GM12864 (cell line): ENCODE results near the gene PTDSS2.
"Not testable (repeated sequence)": the region's sequence is repeated elsewhere in the genome, so short reads cannot be mapped to it uniquely, and the experiment has no call there.

Experiments
- DNase-seq: peaks from one replicate; pipeline ENCODE4 v3.0.0-alpha.2; 2011; ENCODE audit warnings: low read depth
- H3K4me3 ChIP-seq: 2 replicates; pipeline ENCODE4 v1.5.1; 2011; ENCODE audit warnings: mild to moderate bottlenecking, low read depth, low read length, control low read depth
- TF ChIP-seq, protein P1 (sequence below): IDR thresholded peaks from 2 replicates; pipeline ENCODE4 v1.5.1; 2011; ENCODE audit warnings: low read depth, mild to moderate bottlenecking, moderate library complexity, low read length, control low read depth, inconsistent platforms; ENCODE audit errors: missing control alignments

Gene PTDSS2

DNA sequence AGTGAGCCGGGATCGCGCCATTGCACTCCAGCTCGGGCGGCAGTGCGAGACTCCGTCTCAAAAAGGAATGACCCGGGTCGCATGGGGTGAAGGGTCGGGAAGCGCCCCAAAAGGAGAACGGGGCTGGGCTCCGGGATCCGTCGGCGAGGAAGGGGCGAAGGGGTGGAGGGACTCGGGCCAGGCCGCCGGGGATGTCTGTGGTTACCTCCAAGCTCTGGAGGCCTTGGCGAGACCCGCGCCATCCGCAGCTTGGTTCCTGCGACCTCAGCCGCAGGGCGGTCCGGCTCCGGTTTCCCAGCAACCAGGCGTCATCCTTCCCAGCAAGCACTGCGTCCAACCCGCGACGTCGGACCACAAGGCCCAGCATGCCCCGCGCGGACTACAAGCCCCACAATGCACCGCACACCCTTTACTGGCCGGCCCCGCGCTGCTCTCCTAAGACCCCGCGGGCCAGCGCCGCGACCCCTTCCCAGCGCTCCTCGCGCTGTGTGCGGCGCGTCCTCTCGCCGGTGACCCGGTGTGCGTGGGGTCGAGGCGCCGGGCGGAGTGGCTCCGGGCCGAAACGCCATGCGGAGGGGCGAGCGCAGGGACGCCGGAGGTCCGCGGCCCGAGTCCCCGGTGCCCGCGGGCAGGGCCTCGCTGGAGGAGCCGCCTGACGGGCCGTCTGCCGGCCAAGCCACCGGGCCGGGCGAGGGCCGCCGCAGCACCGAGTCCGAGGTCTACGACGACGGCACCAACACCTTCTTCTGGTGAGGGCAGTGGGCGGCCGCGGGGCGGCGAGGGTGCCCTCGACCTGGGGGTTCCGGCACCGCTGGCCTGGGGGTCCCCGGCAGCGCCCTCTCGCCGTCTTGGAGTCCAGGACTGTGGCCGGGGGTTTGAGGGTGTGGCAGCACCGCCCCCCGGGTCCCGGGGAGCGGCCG lies at the start of gene PTDSS2:
Gene PTDSS2 (plus strand): TSS at position 391 of the 920 bp plus-strand sequence. CDS start 177 bp downstream, at position 568.
- TF ChIP-seq, protein P1, sequence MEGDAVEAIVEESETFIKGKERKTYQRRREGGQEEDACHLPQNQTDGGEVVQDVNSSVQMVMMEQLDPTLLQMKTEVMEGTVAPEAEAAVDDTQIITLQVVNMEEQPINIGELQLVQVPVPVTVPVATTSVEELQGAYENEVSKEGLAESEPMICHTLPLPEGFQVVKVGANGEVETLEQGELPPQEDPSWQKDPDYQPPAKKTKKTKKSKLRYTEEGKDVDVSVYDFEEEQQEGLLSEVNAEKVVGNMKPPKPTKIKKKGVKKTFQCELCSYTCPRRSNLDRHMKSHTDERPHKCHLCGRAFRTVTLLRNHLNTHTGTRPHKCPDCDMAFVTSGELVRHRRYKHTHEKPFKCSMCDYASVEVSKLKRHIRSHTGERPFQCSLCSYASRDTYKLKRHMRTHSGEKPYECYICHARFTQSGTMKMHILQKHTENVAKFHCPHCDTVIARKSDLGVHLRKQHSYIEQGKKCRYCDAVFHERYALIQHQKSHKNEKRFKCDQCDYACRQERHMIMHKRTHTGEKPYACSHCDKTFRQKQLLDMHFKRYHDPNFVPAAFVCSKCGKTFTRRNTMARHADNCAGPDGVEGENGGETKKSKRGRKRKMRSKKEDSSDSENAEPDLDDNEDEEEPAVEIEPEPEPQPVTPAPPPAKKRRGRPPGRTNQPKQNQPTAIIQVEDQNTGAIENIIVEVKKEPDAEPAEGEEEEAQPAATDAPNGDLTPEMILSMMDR: no peak
- peak; percentile 91 for DNase-seq
- peak within 1 kb of the TSS; percentile 95 for H3K4me3 ChIP-seq

DNA sequence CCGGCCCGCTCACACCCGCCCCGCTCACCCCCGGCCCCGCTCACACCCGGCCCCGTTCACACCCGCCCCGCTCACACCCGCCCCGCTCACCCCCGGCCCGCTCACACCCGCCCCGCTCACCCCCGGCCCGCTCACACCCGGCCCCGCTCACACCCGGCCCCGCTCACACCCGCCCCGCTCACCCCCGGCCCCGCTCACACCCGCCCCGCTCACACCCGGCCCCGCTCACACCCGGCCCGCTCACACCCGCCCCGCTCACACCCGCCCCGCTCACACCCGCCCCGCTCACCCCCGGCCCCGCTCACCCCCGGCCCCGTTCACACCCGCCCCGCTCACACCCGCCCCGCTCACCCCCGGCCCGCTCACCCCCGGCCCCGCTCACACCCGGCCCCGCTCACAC lies 48.9 kb upstream of the PTDSS2 start:
- DNase-seq: not testable (repeated sequence)

DNA sequence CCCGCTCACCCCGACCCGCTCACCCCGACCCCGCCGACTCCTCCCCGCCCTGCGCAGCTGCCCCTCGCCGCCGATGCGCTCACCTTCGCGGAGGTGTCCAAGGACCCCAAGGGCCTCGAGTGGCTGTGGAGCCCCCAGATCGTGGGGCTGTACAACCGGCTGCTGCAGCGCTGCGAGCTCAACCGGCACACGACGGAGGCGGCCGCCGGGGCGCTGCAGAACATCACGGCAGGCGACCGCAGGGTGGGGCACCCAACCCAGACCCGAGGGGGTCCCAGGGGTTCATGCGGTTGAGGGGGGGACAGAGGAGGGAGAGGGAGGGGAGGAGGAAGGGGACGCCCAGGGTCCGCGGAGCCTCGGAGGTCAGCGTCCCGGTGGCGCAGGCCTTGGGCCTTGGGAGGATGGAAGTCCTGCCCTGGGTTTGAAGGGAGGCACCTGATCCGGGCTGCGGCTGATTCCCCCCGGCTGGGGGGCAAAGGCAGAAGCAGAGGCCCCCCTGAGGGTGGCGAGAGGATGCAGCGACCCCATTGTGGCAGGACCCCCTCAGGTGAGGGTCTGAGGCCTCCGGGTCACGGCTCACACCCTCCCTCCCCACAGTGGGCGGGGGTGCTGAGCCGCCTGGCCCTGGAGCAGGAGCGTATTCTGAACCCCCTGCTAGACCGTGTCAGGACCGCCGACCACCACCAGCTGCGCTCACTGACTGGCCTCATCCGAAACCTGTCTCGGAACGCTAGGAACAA lies 46.9 kb upstream of the PTDSS2 start:
- DNase-seq: no peak
- TF ChIP-seq, protein P1: no peak
- H3K4me3 ChIP-seq: no peak overlapping the region

More for the DNA sequence above, 48.9 kb upstream of the PTDSS2 start:
- not testable (repeated sequence) for H3K4me3 ChIP-seq

DNA sequence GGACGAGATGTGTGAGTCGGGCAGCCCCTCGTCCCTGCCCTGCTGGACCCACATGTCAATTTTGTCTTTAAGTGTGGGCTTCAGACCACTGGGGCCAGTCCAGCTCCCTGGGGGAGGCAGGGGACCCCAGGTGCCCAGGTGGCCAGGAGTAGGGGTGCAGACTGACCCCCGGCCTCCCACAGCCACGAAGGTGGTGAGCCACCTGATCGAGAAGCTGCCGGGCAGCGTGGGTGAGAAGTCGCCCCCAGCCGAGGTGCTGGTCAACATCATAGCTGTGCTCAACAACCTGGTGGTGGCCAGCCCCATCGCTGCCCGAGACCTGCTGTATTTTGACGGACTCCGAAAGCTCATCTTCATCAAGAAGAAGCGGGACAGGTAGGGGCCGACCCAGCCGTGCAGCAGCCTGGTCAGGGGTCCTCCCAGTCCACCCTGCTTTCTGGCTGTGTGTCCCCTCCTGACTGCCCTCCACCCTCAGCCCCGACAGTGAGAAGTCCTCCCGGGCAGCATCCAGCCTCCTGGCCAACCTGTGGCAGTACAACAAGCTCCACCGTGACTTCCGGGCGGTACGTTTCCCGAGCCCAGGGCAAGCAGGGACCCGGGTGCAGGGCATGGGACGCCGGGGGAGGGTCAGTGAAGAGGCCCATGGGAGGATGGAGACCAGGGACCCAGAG lies 46.2 kb upstream of the PTDSS2 start:
- DNase-seq: no peak
- no peak overlapping the region for H3K4me3 ChIP-seq
- TF ChIP-seq, protein P1: no peak

DNA sequence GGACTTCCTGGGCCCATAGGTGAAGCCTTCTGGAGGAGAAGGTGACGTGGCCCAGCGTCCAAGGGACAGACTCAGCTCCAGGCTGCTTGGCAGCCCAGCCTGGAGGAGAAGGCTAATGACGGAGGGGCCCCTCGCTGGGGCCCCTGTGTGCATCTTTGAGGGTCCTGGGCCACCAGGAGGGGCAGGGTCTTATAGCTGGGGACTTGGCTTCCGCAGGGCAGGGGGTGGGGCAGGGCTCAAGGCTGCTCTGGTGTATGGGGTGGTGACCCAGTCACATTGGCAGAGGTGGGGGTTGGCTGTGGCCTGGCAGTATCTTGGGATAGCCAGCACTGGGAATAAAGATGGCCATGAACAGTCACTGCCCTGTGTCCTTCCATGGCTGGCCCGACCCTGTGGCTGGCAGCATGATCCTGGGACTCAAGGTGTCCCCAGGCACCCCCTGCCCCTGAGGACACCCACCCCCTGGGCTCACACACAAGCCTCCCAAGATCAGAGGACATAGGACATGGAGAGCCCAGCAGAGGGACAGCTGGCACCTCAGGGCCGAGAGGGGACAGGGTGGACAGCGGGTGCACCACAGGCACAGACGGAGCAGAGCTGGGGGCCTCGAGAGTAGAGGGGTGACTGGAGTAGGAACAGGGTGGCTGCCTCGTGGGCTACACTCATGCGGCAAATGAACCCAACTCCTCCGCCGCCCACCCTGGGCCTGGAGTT lies 45.4 kb upstream of the PTDSS2 start:
- H3K4me3 ChIP-seq: no peak overlapping the region
- DNase-seq: no peak
- TF ChIP-seq, protein P1: no peak

DNA sequence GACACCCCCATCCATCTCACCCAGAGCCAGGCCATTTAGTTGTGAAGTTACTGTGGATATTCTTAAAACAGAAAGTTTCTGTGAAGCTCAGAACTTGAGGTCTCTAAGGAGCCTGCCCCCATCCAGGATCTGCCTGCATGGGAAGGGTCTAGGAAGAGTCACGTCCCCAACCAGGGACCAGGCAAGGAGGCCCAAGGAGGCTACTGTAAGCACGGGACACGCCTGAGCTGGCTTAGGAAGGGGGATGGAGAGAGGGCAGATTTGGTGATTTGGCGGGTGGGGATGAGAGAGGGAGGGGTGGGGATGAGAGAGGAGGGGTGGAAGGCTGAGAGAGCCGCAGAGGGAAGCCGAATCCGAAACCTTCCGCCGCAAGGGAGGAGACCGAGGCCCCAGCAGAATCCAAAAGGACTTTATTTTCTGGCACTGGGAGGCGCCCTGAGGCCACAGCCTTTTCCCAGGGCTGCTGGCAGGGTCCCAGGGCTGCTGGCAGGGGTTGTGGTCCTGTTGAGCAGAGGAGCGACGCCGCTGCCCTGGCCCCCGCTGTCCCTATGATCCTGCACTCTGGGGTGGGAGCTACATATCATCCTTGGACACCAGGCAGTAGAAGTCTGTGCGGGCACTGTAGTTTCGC lies 44.6 kb upstream of the PTDSS2 start:
- DNase-seq: no peak
- no peak overlapping the region for H3K4me3 ChIP-seq
- TF ChIP-seq, protein P1: no peak
